ENCODE data around the gene PACRG.

DNA sequence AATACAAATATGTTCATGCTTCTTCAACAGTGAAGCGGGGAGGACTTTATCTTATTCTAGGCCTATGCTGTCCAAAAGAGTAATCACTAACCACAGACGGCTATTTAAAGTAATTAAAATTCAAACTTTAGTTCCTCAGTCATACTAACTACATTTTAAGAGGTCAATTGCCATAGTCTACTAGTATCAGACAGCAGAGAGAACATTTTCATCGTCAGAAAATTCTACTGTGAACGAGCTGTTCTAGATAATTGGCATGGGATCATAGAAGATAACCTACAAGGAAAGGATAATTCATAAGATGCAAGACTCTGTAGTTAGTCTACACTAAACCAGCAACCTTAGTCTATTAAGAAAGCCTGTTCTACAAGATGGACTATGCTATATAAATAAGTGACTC is 44.6 kb upstream of the PACRG start:
- TF ChIP-seq POLR2A (IDR thresholded peaks at IDR 0.05; ENCODE audit: low read depth, low read length) (no peak), POLR2AphosphoS5 (IDR thresholded peaks at IDR 0.05; ENCODE audit: low read depth, low read length) (no peak)

Data from GM12892 (cell line).